ENCODE measurements around the gene RNASE13.
A peak's percentile ranks its signal among the peaks of the same experiment; 100 is the strongest.

Gene RNASE13

GRCh38 chr14:21023174-21023573 is 11.4 kb downstream of the RNASE13 start:
- H3K9ac ChIP-seq, result no peak overlapping the region
- no peaks in the 10 kb centered on the region for H3K9me3 ChIP-seq (ENCODE audit: control insufficient read depth, low read length)
- peak overlapping the region; percentile 92 for H3K4me3 ChIP-seq (ENCODE audit: low read depth, low read length)
- H3K4me2 ChIP-seq (ENCODE audit: low read length), result peak overlapping the region; percentile 95
- H3K27me3 ChIP-seq (ENCODE audit: control insufficient read depth, insufficient read depth, low read length), result no peaks in the 10 kb centered on the region
- peak overlapping the region; percentile 87 for H3K27ac ChIP-seq
- no peaks in the 10 kb centered on the region for H3K36me3 ChIP-seq (ENCODE audit: control insufficient read depth, insufficient read depth, low read length)
- peaks cover 20% of the 10 kb centered on the region for H3K4me1 ChIP-seq
- TF ChIP-seq CTCF (IDR thresholded peaks at IDR 0.05), result no peak
- peaks cover 12% of the 10 kb centered on the region for H3K79me2 ChIP-seq
- no peak overlapping the region for H2AFZ ChIP-seq

- Histone ChIP-seq H3K79me2 (peaks cover 12% of the 10 kb centered on the region), H3K4me1 (peaks cover 20% of the 10 kb centered on the region), H3K27me3 (ENCODE audit: control insufficient read depth, insufficient read depth, low read length) (no peaks in the 10 kb centered on the region), H3K9ac (no peak overlapping the region), H3K4me2 (ENCODE audit: low read length) (peak overlapping the region; percentile 95), H3K4me3 (ENCODE audit: low read depth, low read length) (peak overlapping the region; percentile 92), H3K27ac (peak overlapping the region; percentile 87), H3K9me3 (ENCODE audit: control insufficient read depth, low read length) (no peaks in the 10 kb centered on the region), H2AFZ (no peak overlapping the region), H3K36me3 (ENCODE audit: control insufficient read depth, insufficient read depth, low read length) (no peaks in the 10 kb centered on the region)
- no peak for TF ChIP-seq CTCF (IDR thresholded peaks at IDR 0.05)
These were observed 11.9 kb downstream of the RNASE13 start for GRCh38 chr14:21022686-21023085.

- H3K36me3 ChIP-seq (ENCODE audit: control insufficient read depth, insufficient read depth, low read length), result no peaks in the 10 kb centered on the region
- H3K4me2 ChIP-seq (ENCODE audit: low read length), result no peak overlapping the region
- no peak overlapping the region for H3K27ac ChIP-seq
- H3K9me3 ChIP-seq (ENCODE audit: control insufficient read depth, low read length), result no peaks in the 10 kb centered on the region
- H2AFZ ChIP-seq, result no peak overlapping the region
- no peak overlapping the region for H3K9ac ChIP-seq
- H3K4me1 ChIP-seq, result peaks cover 13% of the 10 kb centered on the region
- no peak overlapping the region for H3K4me3 ChIP-seq (ENCODE audit: low read depth, low read length)
- peaks cover 12% of the 10 kb centered on the region for H3K79me2 ChIP-seq
- TF ChIP-seq CTCF (IDR thresholded peaks at IDR 0.05), result no peak
- no peaks in the 10 kb centered on the region for H3K27me3 ChIP-seq (ENCODE audit: control insufficient read depth, insufficient read depth, low read length)
These were observed 13.5 kb downstream of the RNASE13 start for GRCh38 chr14:21020977-21021545.

- H3K9ac ChIP-seq, result no peak overlapping the region
- H3K4me1 ChIP-seq, result peaks cover 10% of the 10 kb centered on the region
- no peak for TF ChIP-seq CTCF (IDR thresholded peaks at IDR 0.05)
- H3K36me3 ChIP-seq (ENCODE audit: control insufficient read depth, insufficient read depth, low read length), result no peaks in the 10 kb centered on the region
- H3K9me3 ChIP-seq (ENCODE audit: control insufficient read depth, low read length), result no peaks in the 10 kb centered on the region
- H3K27me3 ChIP-seq (ENCODE audit: control insufficient read depth, insufficient read depth, low read length), result no peaks in the 10 kb centered on the region
- H3K4me3 ChIP-seq (ENCODE audit: low read depth, low read length), result no peak overlapping the region
- no peak overlapping the region for H3K4me2 ChIP-seq (ENCODE audit: low read length)
- H2AFZ ChIP-seq, result no peak overlapping the region
- no peak overlapping the region for H3K27ac ChIP-seq
- peaks cover 10% of the 10 kb centered on the region for H3K79me2 ChIP-seq
These were observed 15.2 kb downstream of the RNASE13 start for GRCh38 chr14:21019366-21019765.

GRCh38 chr14:21018781-21019180 is 15.8 kb downstream of the RNASE13 start:
- Histone ChIP-seq H3K4me1 (peaks cover 10% of the 10 kb centered on the region), H3K9ac (no peak overlapping the region), H2AFZ (no peak overlapping the region), H3K36me3 (ENCODE audit: control insufficient read depth, insufficient read depth, low read length) (no peaks in the 10 kb centered on the region), H3K27ac (no peak overlapping the region), H3K4me3 (ENCODE audit: low read depth, low read length) (no peak overlapping the region), H3K79me2 (peaks cover 6% of the 10 kb centered on the region), H3K27me3 (ENCODE audit: control insufficient read depth, insufficient read depth, low read length) (no peaks in the 10 kb centered on the region), H3K4me2 (ENCODE audit: low read length) (no peak overlapping the region), H3K9me3 (ENCODE audit: control insufficient read depth, low read length) (no peaks in the 10 kb centered on the region)
- TF ChIP-seq CTCF (IDR thresholded peaks at IDR 0.05), result no peak
